Measurements from ENCODE around the gene CACNB3. TPM values are rescaled to one million over a fixed set of nuclear protein-coding genes. Genes with fewer than 3 reads are reported as not detected.

The CACNB3 gene
- total and polyA plus RNA-seq, 9 of the 15 experiments (the other 6 are each of a cell fraction or from before 2014, with no cell fraction given): 0.24 to 2.0 (median 1.5) TPM

DNA sequence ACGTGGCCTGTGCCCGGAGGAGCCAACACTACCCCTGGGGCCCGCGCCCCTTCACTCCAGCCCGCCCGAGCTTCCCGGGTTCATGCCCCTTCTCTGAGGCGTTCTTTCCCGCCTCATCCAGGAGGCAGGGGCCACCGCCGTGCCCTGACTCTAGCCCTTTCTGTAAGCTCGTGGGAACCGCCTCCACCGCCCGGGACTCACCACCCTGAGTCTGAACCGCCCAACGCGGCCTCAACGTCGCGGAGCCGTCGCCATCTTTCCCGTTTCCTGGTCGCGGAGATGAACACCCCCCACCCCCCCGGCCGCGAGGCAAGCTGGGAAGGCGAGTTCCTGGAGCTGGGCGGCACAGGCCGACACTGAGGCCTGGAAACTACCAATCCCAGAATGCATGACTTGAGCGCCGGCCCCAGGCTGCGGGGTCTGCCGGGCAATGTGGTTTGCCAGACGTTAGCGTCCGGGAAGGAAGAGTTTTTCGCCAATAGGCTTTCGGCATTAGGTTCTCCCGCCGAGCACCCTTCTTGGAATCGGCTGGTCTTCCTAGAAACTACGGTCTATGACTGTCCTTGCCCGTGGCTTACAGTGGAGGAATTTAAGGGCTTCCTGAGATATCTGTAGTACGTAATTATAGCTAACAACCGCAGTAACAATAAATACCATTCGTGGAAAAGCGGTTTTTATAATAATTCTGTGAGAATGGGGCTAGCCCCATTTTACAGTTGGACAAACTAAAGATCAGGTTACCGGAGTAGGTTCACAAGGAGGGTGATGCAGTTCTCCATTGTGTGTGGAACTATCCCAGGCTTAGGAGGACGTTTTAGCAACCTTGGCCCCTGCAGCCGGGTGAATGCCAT lies 33.8 kb downstream of the CACNB3 start, which contains the start of gene DDX23 (continued):
- TF ChIP-seq POLR2H (tag; IDR thresholded peaks at IDR 0.05; ENCODE audit: low read depth): no peak; the same call in none of the 2 replicates
- TF ChIP-seq ZKSCAN3 (CRISPR knock-in tag; IDR thresholded peaks at IDR 0.05): no peak
- TF ChIP-seq TARDBP (IDR thresholded peaks at IDR 0.05): no peak
- no peak for TF ChIP-seq MYBL2 (IDR thresholded peaks at IDR 0.05; ENCODE audit: low read depth)
- TF ChIP-seq MYBL2 (CRISPR knock-in tag; IDR thresholded peaks at IDR 0.05; ENCODE audit: borderline replicate concordance): no peak
- TF ChIP-seq POLR2G (IDR thresholded peaks at IDR 0.05; ENCODE audit: low read depth, low read length): peak; percentile 97
- TF ChIP-seq EHMT2 (IDR thresholded peaks at IDR 0.05): no peak
- TF ChIP-seq ATF7 (IDR thresholded peaks at IDR 0.05): peak; percentile 90
- TF ChIP-seq ZNF436 (CRISPR knock-in tag; IDR thresholded peaks at IDR 0.05): no peak
- TF ChIP-seq CAMTA2 (CRISPR knock-in tag; conservative IDR thresholded peaks at IDR 0.05): no peak
- TF ChIP-seq, protein P1, sequence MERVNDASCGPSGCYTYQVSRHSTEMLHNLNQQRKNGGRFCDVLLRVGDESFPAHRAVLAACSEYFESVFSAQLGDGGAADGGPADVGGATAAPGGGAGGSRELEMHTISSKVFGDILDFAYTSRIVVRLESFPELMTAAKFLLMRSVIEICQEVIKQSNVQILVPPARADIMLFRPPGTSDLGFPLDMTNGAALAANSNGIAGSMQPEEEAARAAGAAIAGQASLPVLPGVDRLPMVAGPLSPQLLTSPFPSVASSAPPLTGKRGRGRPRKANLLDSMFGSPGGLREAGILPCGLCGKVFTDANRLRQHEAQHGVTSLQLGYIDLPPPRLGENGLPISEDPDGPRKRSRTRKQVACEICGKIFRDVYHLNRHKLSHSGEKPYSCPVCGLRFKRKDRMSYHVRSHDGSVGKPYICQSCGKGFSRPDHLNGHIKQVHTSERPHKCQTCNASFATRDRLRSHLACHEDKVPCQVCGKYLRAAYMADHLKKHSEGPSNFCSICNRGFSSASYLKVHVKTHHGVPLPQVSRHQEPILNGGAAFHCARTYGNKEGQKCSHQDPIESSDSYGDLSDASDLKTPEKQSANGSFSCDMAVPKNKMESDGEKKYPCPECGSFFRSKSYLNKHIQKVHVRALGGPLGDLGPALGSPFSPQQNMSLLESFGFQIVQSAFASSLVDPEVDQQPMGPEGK (CRISPR knock-in tag; IDR thresholded peaks at IDR 0.05; ENCODE audit: borderline replicate concordance): no peak
- TF ChIP-seq TBP (optimal IDR thresholded peaks at IDR 0.05; ENCODE audit: low read depth, low read length): peak; percentile 75
- no peak for TF ChIP-seq KAT7 (CRISPR knock-in tag; IDR thresholded peaks at IDR 0.05; ENCODE audit: borderline replicate concordance)
- no peak for TF ChIP-seq PML (IDR thresholded peaks at IDR 0.05; ENCODE audit: low read length)
- TF ChIP-seq, protein P2, sequence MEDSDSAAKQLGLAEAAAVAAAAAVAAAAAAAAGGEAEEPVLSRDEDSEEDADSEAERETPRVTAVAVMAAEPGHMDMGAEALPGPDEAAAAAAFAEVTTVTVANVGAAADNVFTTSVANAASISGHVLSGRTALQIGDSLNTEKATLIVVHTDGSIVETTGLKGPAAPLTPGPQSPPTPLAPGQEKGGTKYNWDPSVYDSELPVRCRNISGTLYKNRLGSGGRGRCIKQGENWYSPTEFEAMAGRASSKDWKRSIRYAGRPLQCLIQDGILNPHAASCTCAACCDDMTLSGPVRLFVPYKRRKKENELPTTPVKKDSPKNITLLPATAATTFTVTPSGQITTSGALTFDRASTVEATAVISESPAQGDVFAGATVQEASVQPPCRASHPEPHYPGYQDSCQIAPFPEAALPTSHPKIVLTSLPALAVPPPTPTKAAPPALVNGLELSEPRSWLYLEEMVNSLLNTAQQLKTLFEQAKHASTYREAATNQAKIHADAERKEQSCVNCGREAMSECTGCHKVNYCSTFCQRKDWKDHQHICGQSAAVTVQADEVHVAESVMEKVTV (CRISPR knock-in tag; IDR thresholded peaks at IDR 0.05): no peak
- TF ChIP-seq NUFIP1 (IDR thresholded peaks at IDR 0.05; ENCODE audit: partially characterized antibody): no peak
- TF ChIP-seq, protein P3, sequence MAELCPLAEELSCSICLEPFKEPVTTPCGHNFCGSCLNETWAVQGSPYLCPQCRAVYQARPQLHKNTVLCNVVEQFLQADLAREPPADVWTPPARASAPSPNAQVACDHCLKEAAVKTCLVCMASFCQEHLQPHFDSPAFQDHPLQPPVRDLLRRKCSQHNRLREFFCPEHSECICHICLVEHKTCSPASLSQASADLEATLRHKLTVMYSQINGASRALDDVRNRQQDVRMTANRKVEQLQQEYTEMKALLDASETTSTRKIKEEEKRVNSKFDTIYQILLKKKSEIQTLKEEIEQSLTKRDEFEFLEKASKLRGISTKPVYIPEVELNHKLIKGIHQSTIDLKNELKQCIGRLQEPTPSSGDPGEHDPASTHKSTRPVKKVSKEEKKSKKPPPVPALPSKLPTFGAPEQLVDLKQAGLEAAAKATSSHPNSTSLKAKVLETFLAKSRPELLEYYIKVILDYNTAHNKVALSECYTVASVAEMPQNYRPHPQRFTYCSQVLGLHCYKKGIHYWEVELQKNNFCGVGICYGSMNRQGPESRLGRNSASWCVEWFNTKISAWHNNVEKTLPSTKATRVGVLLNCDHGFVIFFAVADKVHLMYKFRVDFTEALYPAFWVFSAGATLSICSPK (IDR thresholded peaks at IDR 0.05; ENCODE audit: borderline replicate concordance): no peak
- peak; percentile 65 to 88; a peak in 2 of 4 replicates for TF ChIP-seq TEAD1 (CRISPR knock-in tag; IDR thresholded peaks at IDR 0.05)
- TF ChIP-seq, protein P4, sequence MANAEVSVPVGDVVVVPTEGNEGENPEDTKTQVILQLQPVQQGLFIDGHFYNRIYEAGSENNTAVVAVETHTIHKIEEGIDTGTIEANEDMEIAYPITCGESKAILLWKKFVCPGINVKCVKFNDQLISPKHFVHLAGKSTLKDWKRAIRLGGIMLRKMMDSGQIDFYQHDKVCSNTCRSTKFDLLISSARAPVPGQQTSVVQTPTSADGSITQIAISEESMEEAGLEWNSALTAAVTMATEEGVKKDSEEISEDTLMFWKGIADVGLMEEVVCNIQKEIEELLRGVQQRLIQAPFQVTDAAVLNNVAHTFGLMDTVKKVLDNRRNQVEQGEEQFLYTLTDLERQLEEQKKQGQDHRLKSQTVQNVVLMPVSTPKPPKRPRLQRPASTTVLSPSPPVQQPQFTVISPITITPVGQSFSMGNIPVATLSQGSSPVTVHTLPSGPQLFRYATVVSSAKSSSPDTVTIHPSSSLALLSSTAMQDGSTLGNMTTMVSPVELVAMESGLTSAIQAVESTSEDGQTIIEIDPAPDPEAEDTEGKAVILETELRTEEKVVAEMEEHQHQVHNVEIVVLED (CRISPR knock-in tag; IDR thresholded peaks at IDR 0.05): peak; percentile 90
- TF ChIP-seq CREBBP (IDR thresholded peaks at IDR 0.05; ENCODE audit: low read depth, low read length): no peak
- TF ChIP-seq, protein P5, sequence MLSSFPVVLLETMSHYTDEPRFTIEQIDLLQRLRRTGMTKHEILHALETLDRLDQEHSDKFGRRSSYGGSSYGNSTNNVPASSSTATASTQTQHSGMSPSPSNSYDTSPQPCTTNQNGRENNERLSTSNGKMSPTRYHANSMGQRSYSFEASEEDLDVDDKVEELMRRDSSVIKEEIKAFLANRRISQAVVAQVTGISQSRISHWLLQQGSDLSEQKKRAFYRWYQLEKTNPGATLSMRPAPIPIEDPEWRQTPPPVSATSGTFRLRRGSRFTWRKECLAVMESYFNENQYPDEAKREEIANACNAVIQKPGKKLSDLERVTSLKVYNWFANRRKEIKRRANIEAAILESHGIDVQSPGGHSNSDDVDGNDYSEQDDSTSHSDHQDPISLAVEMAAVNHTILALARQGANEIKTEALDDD (IDR thresholded peaks at IDR 0.05): no peak
